Neuronal stem cell (in vitro differentiated cells): ENCODE measurements around the gene OVOL1.

Source experiments
- DNase-seq: peaks from one replicate; pipeline ENCODE4 v3.0.0-alpha.2; 2013; ENCODE audit warnings: low spot score
- H2AFZ ChIP-seq: one replicate; pipeline ENCODE4 v1.6.1; 2013; ENCODE audit warnings: mild to moderate bottlenecking, low read length, inconsistent platforms
- H2AK5ac ChIP-seq: 2 replicates; pipeline ENCODE4 v1.6.1; 2013; ENCODE audit warnings: low read depth, mild to moderate bottlenecking, inconsistent platforms, low read length, moderate library complexity, mixed read lengths
- H2BK120ac ChIP-seq: 2 replicates; pipeline ENCODE4 v1.6.1; 2013; ENCODE audit warnings: low read depth, mild to moderate bottlenecking, inconsistent platforms, low read length, moderate library complexity, mixed read lengths
- H2BK12ac ChIP-seq: one replicate; pipeline ENCODE4 v1.6.1; 2013; ENCODE audit warnings: low read length, inconsistent platforms
- H2BK15ac ChIP-seq: 2 replicates; pipeline ENCODE4 v1.6.1; 2013; ENCODE audit warnings: mild to moderate bottlenecking, low read length, inconsistent platforms, mixed read lengths
- H2BK5ac ChIP-seq: one replicate; pipeline ENCODE4 v1.6.1; 2013; ENCODE audit warnings: inconsistent platforms, mild to moderate bottlenecking, low read length, moderate library complexity
- H3K14ac ChIP-seq: one replicate; pipeline ENCODE4 v1.6.1; 2013; ENCODE audit warnings: low read length, inconsistent platforms
- H3K18ac ChIP-seq: 2 replicates; pipeline ENCODE4 v1.6.1; 2013; ENCODE audit warnings: low read length, inconsistent platforms
- H3K23ac ChIP-seq: 2 replicates; pipeline ENCODE4 v1.6.1; 2013; ENCODE audit warnings: low read depth, mild to moderate bottlenecking, mixed read lengths, low read length, inconsistent platforms; ENCODE audit not compliant: poor library complexity
- H3K27ac ChIP-seq: replicated peaks from 3 replicates; pipeline ENCODE4 v1.5.1; 2013; ENCODE audit warnings: low read length, inconsistent platforms
- H3K27me3 ChIP-seq, 3 experiments: 2 replicates each; pipeline ENCODE4 v1.6.1; 2013; ENCODE audit warnings: low read length in 3 of 3, mild to moderate bottlenecking in 2 of 3, inconsistent platforms in 1 of 3, low read depth in 1 of 3, mixed read lengths in 1 of 3, moderate library complexity in 1 of 3; ENCODE audit not compliant: control insufficient read depth in 3 of 3, insufficient read depth in 3 of 3
- H3K36me3 ChIP-seq, 2 donors: replicated peaks in 1 of 2; 2 replicates each; pipeline ENCODE4 v1.6.1; 2013; ENCODE audit warnings: low read length in 2 of 2; ENCODE audit not compliant: control insufficient read depth in 2 of 2, insufficient read depth in 2 of 2
- H3K4ac ChIP-seq: 2 replicates; pipeline ENCODE4 v1.6.1; 2013; ENCODE audit warnings: inconsistent platforms, mild to moderate bottlenecking, low read length, moderate library complexity
- H3K4me1 ChIP-seq, 2 donors: 1 replicate in 1 of 2; 2 replicates in 1 of 2; pipeline ENCODE4 v1.6.1; 2013; ENCODE audit warnings: low read length in 2 of 2, low read depth in 1 of 2; ENCODE audit not compliant: control insufficient read depth in 2 of 2, insufficient read depth in 1 of 2
- H3K4me2 ChIP-seq: one replicate; pipeline ENCODE4 v1.6.1; 2013; ENCODE audit warnings: mild to moderate bottlenecking, low read length, inconsistent platforms; ENCODE audit not compliant: insufficient read depth, poor library complexity, severe bottlenecking
- H3K4me3 ChIP-seq, 2 donors: 2 replicates each; pipeline ENCODE4 v1.5.1; 2013; ENCODE audit warnings: low read length in 2 of 2, mild to moderate bottlenecking in 2 of 2, inconsistent platforms in 1 of 2, moderate library complexity in 1 of 2
- H3K79me1 ChIP-seq: one replicate; pipeline ENCODE4 v1.6.1; 2013; ENCODE audit warnings: low read depth, mild to moderate bottlenecking, inconsistent platforms, low read length, moderate library complexity
- H3K9ac ChIP-seq: one replicate; pipeline ENCODE4 v1.6.1; 2013; ENCODE audit warnings: mild to moderate bottlenecking, low read depth, low read length, inconsistent platforms; ENCODE audit not compliant: poor library complexity
- H3K9me3 ChIP-seq, 2 donors: replicated peaks in 1 of 2; 2 replicates each; pipeline versions ENCODE3 to v1.6.1; 2013; ENCODE audit warnings: low read length in 2 of 2, mild to moderate bottlenecking in 2 of 2, inconsistent platforms in 1 of 2, low read depth in 1 of 2, mixed read lengths in 1 of 2, moderate library complexity in 1 of 2; ENCODE audit not compliant: control insufficient read depth in 2 of 2, insufficient read depth in 1 of 2
- H4K8ac ChIP-seq: one replicate; pipeline ENCODE4 v1.6.1; 2013; ENCODE audit warnings: low read depth, mild to moderate bottlenecking, inconsistent platforms, low read length, moderate library complexity
- H4K91ac ChIP-seq: one replicate; pipeline ENCODE4 v1.6.1; 2013; ENCODE audit warnings: low read length, low read depth, mild to moderate bottlenecking, inconsistent platforms; ENCODE audit not compliant: poor library complexity
- WGBS, 2 donors: extraction: QIAGEN DNeasy Blood & Tissue Kit; methylation state at CpG; one replicate each; pipeline ENCODE4 v1.1.7; 2013; ENCODE audit warnings: missing lambda C conversion rate in 2 of 2, mixed read lengths in 1 of 2; ENCODE audit not compliant: insufficient read length in 2 of 2, insufficient replicate concordance in 1 of 2; ENCODE audit errors: extremely low coverage in 2 of 2; 5-methylcytosine and 5-hydroxymethylcytosine counted together

Gene OVOL1

GRCh38 chr11:65793625-65794400, 7.0 kb downstream of the OVOL1 start:
- Histone ChIP-seq H3K18ac (peak overlapping the region; percentile 46), H2AFZ (no peak overlapping the region), H3K4me3 (no peak overlapping the region), H3K36me3 (no peaks in the 10 kb centered on the region), H4K8ac (no peak overlapping the region), H3K27ac (no peak overlapping the region), H3K4ac (no peak overlapping the region), H2BK15ac (no peak overlapping the region), H3K79me1 (peaks cover 5% of the 10 kb centered on the region), H3K14ac (peak overlapping the region; percentile 51), H2BK120ac (peak overlapping the region; percentile 42), H3K9me3 (no peaks in the 10 kb centered on the region), H4K91ac (no peak overlapping the region), H3K27me3 (peaks cover 0 to 100% (median 10%) of the 10 kb centered on the region in 3 experiments), H2AK5ac (peak overlapping the region; percentile 84), H2BK12ac (peak overlapping the region; percentile 36), H3K4me1 (peaks cover 0 to 2% of the 10 kb centered on the region in 2 donors), H3K9ac (no peak overlapping the region), H2BK5ac (no peak overlapping the region), H3K4me2 (no peak overlapping the region), H3K23ac (peak overlapping the region; percentile 52)
- WGBS, 2 donors: no CpG with 5 or more reads among the region's 29 CpGs
- no peak for DNase-seq

GRCh38 chr11:65794570-65795510, 8.0 kb downstream of the OVOL1 start:
- H4K91ac ChIP-seq: no peak overlapping the region
- no peak overlapping the region for H2BK12ac ChIP-seq
- no peaks in the 10 kb centered on the region for H3K36me3 ChIP-seq
- peak overlapping the region; percentile 87 for H3K23ac ChIP-seq
- no peak overlapping the region for H2BK5ac ChIP-seq
- H3K9me3 ChIP-seq: no peaks in the 10 kb centered on the region
- H2AFZ ChIP-seq: no peak overlapping the region
- no peak overlapping the region for H3K27ac ChIP-seq
- H2AK5ac ChIP-seq: peak overlapping the region; percentile 68
- peak overlapping the region in 1 of 2 donors; percentile 14 for H3K4me3 ChIP-seq
- H3K4ac ChIP-seq: no peak overlapping the region
- peaks cover 0 to 95% (median 2%) of the 10 kb centered on the region in 3 experiments for H3K27me3 ChIP-seq
- no peak overlapping the region for H3K14ac ChIP-seq
- H4K8ac ChIP-seq: no peak overlapping the region
- H3K4me1 ChIP-seq: peaks cover 0 to 2% of the 10 kb centered on the region in 2 donors
- H2BK15ac ChIP-seq: no peak overlapping the region
- no peak overlapping the region for H3K4me2 ChIP-seq
- H2BK120ac ChIP-seq: no peak overlapping the region
- no peak for DNase-seq
- H3K9ac ChIP-seq: peak overlapping the region; percentile 74
- H3K18ac ChIP-seq: peak overlapping the region; percentile 7
- peaks cover 3% of the 10 kb centered on the region for H3K79me1 ChIP-seq
- no CpG with 5 or more reads among the region's 42 CpGs for WGBS, 2 donors

GRCh38 chr11:65796726-65797601, 10.1 kb downstream of the OVOL1 start:
- Histone ChIP-seq H3K79me1 (no peaks in the 10 kb centered on the region), H2AK5ac (peak overlapping the region; percentile 8), H2BK15ac (no peak overlapping the region), H2BK120ac (no peak overlapping the region), H4K8ac (no peak overlapping the region), H3K14ac (no peak overlapping the region), H3K23ac (no peak overlapping the region), H3K4me3 (no peak overlapping the region), H4K91ac (no peak overlapping the region), H3K9me3 (no peaks in the 10 kb centered on the region), H3K36me3 (no peaks in the 10 kb centered on the region), H2AFZ (no peak overlapping the region), H3K4me2 (no peak overlapping the region), H3K18ac (no peak overlapping the region), H3K9ac (no peak overlapping the region), H2BK5ac (no peak overlapping the region), H3K4me1 (peaks cover 0 to 2% of the 10 kb centered on the region in 2 donors), H3K27ac (no peak overlapping the region), H3K27me3 (peaks cover 0 to 89% (median 1%) of the 10 kb centered on the region in 3 experiments), H2BK12ac (no peak overlapping the region), H3K4ac (no peak overlapping the region)
- no peak for DNase-seq
- no CpG with 5 or more reads among the region's 15 CpGs for WGBS, 2 donors
